Progenitor cell of endocrine pancreas (in vitro differentiated cells): Measurements from ENCODE around the gene MRPL12. TPM values are rescaled to one million over a fixed set of nuclear protein-coding genes. Genes with fewer than 3 reads are reported as not detected.

Experiments
- DNase-seq: peaks from one replicate; pipeline ENCODE4 v3.0.0; 2021; ENCODE audit warnings: low spot score; ENCODE audit not compliant: unreplicated experiment
- H3K27ac Mint-ChIP-seq: 2 replicates; pipeline ENCODE4 v1.8.0; 2021; ENCODE audit warnings: mild to moderate bottlenecking, moderate library complexity, mixed read lengths
- H3K27me3 Mint-ChIP-seq: 2 replicates; pipeline ENCODE4 v1.8.0; 2021; ENCODE audit warnings: mixed read lengths
- H3K36me3 Mint-ChIP-seq: 2 replicates; pipeline ENCODE4 v1.8.0; 2022; ENCODE audit warnings: mixed read lengths; ENCODE audit not compliant: insufficient read depth
- H3K4me1 Mint-ChIP-seq: 2 replicates; pipeline ENCODE4 v1.8.0; 2021; ENCODE audit warnings: low read depth, mixed read lengths
- H3K4me3 Mint-ChIP-seq: 2 replicates; pipeline ENCODE4 v1.8.0; 2021; ENCODE audit warnings: low read depth, mild to moderate bottlenecking, moderate library complexity, mixed read lengths
- H3K9me3 Mint-ChIP-seq: 2 replicates; pipeline ENCODE4 v1.8.0; 2021; ENCODE audit warnings: low read depth, mixed read lengths
- CTCF ChIP-seq: fragments of 200-600 bp; sonication (generic); IDR thresholded peaks from one replicate; pipeline ENCODE4 v1.5.0; 2021; ENCODE audit warnings: antibody characterized with exemption, mild to moderate bottlenecking; ENCODE audit not compliant: unreplicated experiment
- total RNA-seq: library from RNA; stranded (reverse); gene quantifications from 2 replicates; pipeline ENCODE4 v1.2.1, GENCODE V29; 2021

The MRPL12 gene
- total RNA-seq, 1 donor from 2014 or later: 63.6 TPM

GRCh38 chr17:81712468-81713003 is 9.4 kb downstream of the MRPL12 start:
- H3K36me3 Mint-ChIP-seq: no peaks in the 10 kb centered on the region
- H3K27ac Mint-ChIP-seq: peak overlapping the region; percentile 97
- no peaks in the 10 kb centered on the region for H3K9me3 Mint-ChIP-seq
- peaks cover 5% of the 10 kb centered on the region for H3K27me3 Mint-ChIP-seq
- DNase-seq: peak; percentile 35
- peak overlapping the region; percentile 91 for H3K4me3 Mint-ChIP-seq
- H3K4me1 Mint-ChIP-seq: peaks cover 20% of the 10 kb centered on the region
- peak; percentile 35 for TF ChIP-seq CTCF

DNA sequence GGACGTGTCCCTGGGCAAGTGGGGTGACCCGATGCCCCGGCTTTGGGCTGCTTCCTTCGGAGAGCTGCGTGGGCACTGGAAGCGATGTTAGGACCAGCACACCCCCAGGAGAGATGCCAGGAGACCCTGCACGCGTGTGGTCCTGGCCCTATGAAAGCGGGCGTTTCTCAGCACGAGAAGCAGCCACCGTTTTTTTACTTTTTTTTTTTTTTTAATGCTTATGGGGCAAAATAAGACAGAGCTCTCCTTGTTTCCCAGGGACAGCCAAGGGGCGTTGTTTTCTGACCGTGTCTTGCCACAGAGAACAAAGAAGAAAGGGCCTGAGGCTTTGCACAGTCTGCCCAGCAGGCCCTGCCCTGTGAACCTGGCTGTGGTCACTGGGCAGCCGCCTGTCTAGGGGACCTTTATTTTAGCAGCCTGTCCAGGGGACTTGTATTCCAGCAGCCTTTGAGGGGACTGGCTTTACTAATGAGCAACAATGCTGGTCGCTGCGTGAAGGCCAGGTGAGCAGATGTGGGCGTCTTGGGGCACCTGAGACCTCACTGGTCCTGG is 9.9 kb downstream of the MRPL12 start:
- Mint-ChIP-seq H3K4me1 (peaks cover 20% of the 10 kb centered on the region), H3K27ac (peak overlapping the region; percentile 97), H3K4me3 (peak overlapping the region; percentile 91), H3K27me3 (peaks cover 5% of the 10 kb centered on the region), H3K36me3 (peaks cover 1% of the 10 kb centered on the region), H3K9me3 (no peaks in the 10 kb centered on the region)
- no peak for DNase-seq
- TF ChIP-seq CTCF: no peak

DNA sequence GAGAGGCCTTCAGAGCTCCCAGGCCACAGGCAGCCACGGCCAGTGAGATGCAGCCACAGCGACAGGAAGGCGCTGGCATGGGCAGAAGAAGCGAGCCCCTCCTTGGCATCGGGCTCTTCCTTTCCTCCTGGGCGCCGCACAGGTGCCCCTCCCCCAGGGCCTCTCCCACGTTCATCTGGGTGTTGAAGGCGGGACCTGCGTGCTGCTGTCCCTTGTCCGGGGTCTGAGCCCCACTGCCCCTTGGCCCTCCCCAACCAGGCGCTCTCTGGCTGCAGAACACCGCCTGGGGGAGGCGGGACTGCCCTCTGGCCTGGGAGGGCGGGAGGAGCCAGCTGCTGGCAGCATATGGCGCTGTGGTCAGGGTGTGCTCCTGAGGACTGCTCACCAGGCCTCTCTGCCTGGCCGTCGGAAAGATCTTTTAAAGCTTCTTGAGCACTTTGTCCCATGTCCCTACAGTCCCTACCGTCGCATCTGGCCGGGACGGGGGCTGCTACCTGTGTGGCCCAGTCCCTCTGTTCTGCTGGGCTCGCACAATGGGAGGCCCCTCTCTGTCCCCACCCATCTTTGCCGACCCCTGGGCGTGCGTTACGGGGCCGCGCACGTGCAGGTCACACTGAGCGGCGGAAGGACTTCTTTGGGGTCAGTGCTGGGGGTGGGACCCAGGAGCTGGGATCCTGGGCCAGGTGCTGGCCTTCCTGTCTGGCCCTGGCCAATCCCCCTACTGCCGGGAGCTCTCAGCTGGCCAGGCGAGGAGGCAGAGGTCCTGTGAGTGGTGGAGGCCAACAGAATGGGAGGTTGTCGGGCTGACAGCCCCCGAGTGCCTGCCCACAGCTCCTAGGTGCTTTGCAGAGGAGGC is 10.6 kb downstream of the MRPL12 start:
- Mint-ChIP-seq H3K4me3 (peak overlapping the region; percentile 91), H3K9me3 (no peaks in the 10 kb centered on the region), H3K36me3 (peaks cover 1% of the 10 kb centered on the region), H3K27me3 (peaks cover 5% of the 10 kb centered on the region), H3K27ac (peak overlapping the region; percentile 97), H3K4me1 (peaks cover 20% of the 10 kb centered on the region)
- TF ChIP-seq CTCF: no peak
- no peak for DNase-seq

GRCh38 chr17:81714412-81715106 is 11.4 kb downstream of the MRPL12 start:
- H3K4me3 Mint-ChIP-seq: no peak overlapping the region
- no peak for TF ChIP-seq CTCF
- no peak for DNase-seq

More at GRCh38 chr17:81714412-81715106, 11.4 kb downstream of the MRPL12 start:
- Mint-ChIP-seq H3K36me3 (peaks cover 1% of the 10 kb centered on the region), H3K9me3 (no peaks in the 10 kb centered on the region), H3K4me1 (peaks cover 20% of the 10 kb centered on the region), H3K27ac (no peak overlapping the region), H3K27me3 (peaks cover 5% of the 10 kb centered on the region)
